KMS-11 (cell line): ENCODE data around the gene GNG10.

Experiments
- H2AFZ ChIP-seq: fragments of 200-600 bp; sonication (generic); 2 replicates; pipeline ENCODE4 v1.6.1; 2016; ENCODE audit warnings: antibody characterized with exemption, mixed run types, low read depth
- H3K27ac ChIP-seq: fragments of 200-600 bp; sonication (generic); 2 replicates; pipeline ENCODE4 v1.6.1; 2016; ENCODE audit warnings: mild to moderate bottlenecking, mixed run types
- H3K27me3 ChIP-seq: fragments of 200-600 bp; sonication (generic); 2 replicates; pipeline ENCODE4 v1.6.1; 2017; ENCODE audit warnings: mild to moderate bottlenecking, low read depth, mixed run types, moderate library complexity; ENCODE audit not compliant: insufficient read depth
- H3K36me3 ChIP-seq: fragments of 200-600 bp; sonication (generic); 2 replicates; pipeline ENCODE4 v1.6.1; 2017; ENCODE audit warnings: mild to moderate bottlenecking, mixed run types; ENCODE audit not compliant: insufficient read depth
- H3K4me1 ChIP-seq: fragments of 200-600 bp; sonication (generic); 2 replicates; pipeline ENCODE4 v1.6.1; 2016; ENCODE audit warnings: mild to moderate bottlenecking, low read depth, mixed run types; ENCODE audit not compliant: poor library complexity, severe bottlenecking
- H3K4me2 ChIP-seq: fragments of 200-600 bp; sonication (generic); 2 replicates; pipeline ENCODE4 v1.7.0; 2016; ENCODE audit warnings: mild to moderate bottlenecking, mixed run types
- H3K4me3 ChIP-seq: fragments of 200-600 bp; sonication (generic); IDR thresholded peaks from 2 replicates; pipeline ENCODE4 v1.6.1; 2017; ENCODE audit warnings: low read depth, low read length, mixed read lengths; ENCODE audit not compliant: insufficient read depth
- H3K79me2 ChIP-seq: fragments of 200-600 bp; sonication (generic); 2 replicates; pipeline ENCODE4 v1.6.1; 2016; ENCODE audit warnings: low read depth, mixed run types; ENCODE audit not compliant: insufficient read depth
- H3K9ac ChIP-seq: fragments of 200-600 bp; sonication (generic); 2 replicates; pipeline ENCODE4 v1.6.1; 2016; ENCODE audit warnings: mild to moderate bottlenecking, mixed run types
- H4K20me1 ChIP-seq: fragments of 200-600 bp; sonication (generic); 2 replicates; pipeline ENCODE4 v1.6.1; 2016; ENCODE audit warnings: mild to moderate bottlenecking, mixed run types; ENCODE audit not compliant: insufficient read depth
- CTCF ChIP-seq: fragments of 200-600 bp; sonication (generic); conservative IDR thresholded peaks from 2 replicates; pipeline ENCODE4 v1.6.1; 2017; ENCODE audit warnings: low read depth, mild to moderate bottlenecking, antibody characterized with exemption, low read length, moderate library complexity, mixed read lengths

GNG10 gene

GRCh38 chr9:111715471-111715870 is 54.1 kb downstream of the GNG10 start:
- no peak overlapping the region for H3K9ac ChIP-seq
- TF ChIP-seq CTCF, result no peak
- H3K79me2 ChIP-seq, result no peaks in the 10 kb centered on the region
- no peaks in the 10 kb centered on the region for H3K27me3 ChIP-seq
- no peak overlapping the region for H3K27ac ChIP-seq
- H2AFZ ChIP-seq, result no peak overlapping the region
- no peaks in the 10 kb centered on the region for H4K20me1 ChIP-seq
- H3K4me2 ChIP-seq, result no peak overlapping the region
- H3K4me3 ChIP-seq, result no peak overlapping the region
- H3K4me1 ChIP-seq, result no peaks in the 10 kb centered on the region
- no peaks in the 10 kb centered on the region for H3K36me3 ChIP-seq

- Histone ChIP-seq H4K20me1 (no peaks in the 10 kb centered on the region), H3K27me3 (no peaks in the 10 kb centered on the region), H3K4me3 (no peak overlapping the region), H3K4me1 (no peaks in the 10 kb centered on the region), H3K27ac (no peak overlapping the region), H3K4me2 (no peak overlapping the region), H3K36me3 (no peaks in the 10 kb centered on the region), H3K79me2 (no peaks in the 10 kb centered on the region), H2AFZ (no peak overlapping the region), H3K9ac (no peak overlapping the region)
- no peak for TF ChIP-seq CTCF
Observed at GRCh38 chr9:111719541-111719940, 58.1 kb downstream of the GNG10 start.
